GM23338 (cell line): ENCODE results near the gene CD2. TPM values are rescaled to one million over a fixed set of nuclear protein-coding genes. Genes with fewer than 3 reads are reported as not detected.

Experiments used
- ATAC-seq: fragments of 200-7000 bp; cut with Tn5 transposase; 3 replicates; pipeline ENCODE4 v1.9.1; 2020
- DNase-seq: peaks from one replicate; pipeline ENCODE4 v3.0.0-alpha.2; 2015; ENCODE audit warnings: low spot score
- H2AFZ ChIP-seq: fragments of 200-600 bp; sonication (generic); 2 replicates; pipeline ENCODE4 v1.8.0; 2016; ENCODE audit warnings: antibody characterized with exemption, mild to moderate bottlenecking, moderate library complexity
- H3F3A ChIP-seq: fragments of 200-600 bp; sonication (generic); replicated peaks from 2 replicates; pipeline ENCODE4 v1.8.0; 2017; ENCODE audit warnings: antibody characterized with exemption, mixed run types, low read depth
- H3K27ac ChIP-seq: fragments of 200-600 bp; sonication (generic); 2 replicates; pipeline ENCODE4 v1.6.1; 2016; ENCODE audit warnings: low read depth
- H3K27me3 ChIP-seq: fragments of 200-600 bp; sonication (generic); 2 replicates; pipeline ENCODE4 v1.8.0; 2016; ENCODE audit warnings: mild to moderate bottlenecking, mixed run types, moderate library complexity; ENCODE audit not compliant: insufficient read depth
- H3K36me3 ChIP-seq: fragments of 200-600 bp; sonication (generic); 2 replicates; pipeline ENCODE4 v1.8.0; 2016; ENCODE audit warnings: mild to moderate bottlenecking; ENCODE audit not compliant: insufficient read depth
- H3K4me1 ChIP-seq: fragments of 200-600 bp; sonication (generic); 2 replicates; pipeline ENCODE4 v1.8.0; 2016; ENCODE audit warnings: mild to moderate bottlenecking, moderate library complexity; ENCODE audit not compliant: insufficient read depth
- H3K4me2 ChIP-seq: fragments of 200-600 bp; sonication (generic); 2 replicates; pipeline ENCODE4 v1.7.1; 2017; ENCODE audit warnings: mixed run types
- H3K4me3 ChIP-seq: fragments of 200-600 bp; sonication (generic); 2 replicates; pipeline ENCODE4 v1.6.1; 2016; ENCODE audit warnings: mixed run types
- H3K79me2 ChIP-seq: fragments of 200-600 bp; sonication (generic); replicated peaks from 2 replicates; pipeline ENCODE4 v1.8.0; 2017; ENCODE audit warnings: mild to moderate bottlenecking; ENCODE audit not compliant: insufficient read depth
- H3K9me2 ChIP-seq: fragments of 200-600 bp; sonication (generic); 2 replicates; pipeline ENCODE4 v1.8.0; 2017; ENCODE audit not compliant: insufficient read depth
- H4K20me1 ChIP-seq: fragments of 200-600 bp; sonication (generic); replicated peaks from 2 replicates; pipeline ENCODE4 v1.8.0; 2017; ENCODE audit warnings: mild to moderate bottlenecking; ENCODE audit not compliant: insufficient read depth
- H3K27ac Mint-ChIP-seq: 2 replicates; pipeline ENCODE4 v1.8.0; 2020; ENCODE audit warnings: inconsistent platforms, mild to moderate bottlenecking, moderate library complexity, mixed read lengths
- H3K27me3 Mint-ChIP-seq: 3 replicates; pipeline ENCODE4 v1.8.0; 2022; ENCODE audit warnings: low read depth, mild to moderate bottlenecking, moderate library complexity, mixed read lengths, inconsistent platforms; ENCODE audit not compliant: insufficient read depth, poor library complexity
- H3K36me3 Mint-ChIP-seq: 3 replicates; pipeline ENCODE4 v1.8.0; 2021; ENCODE audit warnings: low read depth, mild to moderate bottlenecking, inconsistent platforms, moderate library complexity, mixed read lengths
- H3K4me1 Mint-ChIP-seq: 3 replicates; pipeline ENCODE4 v1.8.0; 2020; ENCODE audit warnings: mild to moderate bottlenecking, inconsistent platforms, mixed read lengths
- H3K4me3 Mint-ChIP-seq: 3 replicates; pipeline ENCODE4 v1.8.0; 2021; ENCODE audit warnings: moderate library complexity, mild to moderate bottlenecking, inconsistent platforms, mixed read lengths
- H3K9me3 Mint-ChIP-seq: 3 replicates; pipeline ENCODE4 v1.8.0; 2020; ENCODE audit warnings: moderate library complexity, mild to moderate bottlenecking, inconsistent platforms, mixed read lengths
- CREB1 ChIP-seq: fragments of 250-450 bp; sonication (Bioruptor Pico); IDR thresholded peaks from 2 replicates; pipeline ENCODE4 v1.5.0; 2020; ENCODE audit warnings: low read depth, mild to moderate bottlenecking, moderate library complexity
- ETS1 ChIP-seq: IDR thresholded peaks from 2 replicates; pipeline ENCODE4 v1.6.1; 2016; ENCODE audit warnings: antibody characterized with exemption
- EZH2phosphoT487 ChIP-seq: fragments of 200-600 bp; sonication (generic); IDR thresholded peaks from one replicate; pipeline ENCODE4 v1.8.1; 2018; ENCODE audit warnings: antibody characterized with exemption; ENCODE audit not compliant: unreplicated experiment
- POLR2AphosphoS5 ChIP-seq: IDR thresholded peaks from 2 replicates; pipeline ENCODE4 v1.6.1; 2016; ENCODE audit warnings: antibody characterized with exemption, low read depth
- REST ChIP-seq: IDR thresholded peaks from one replicate; pipeline ENCODE4 v1.6.1; 2018; ENCODE audit warnings: antibody characterized with exemption; ENCODE audit not compliant: unreplicated experiment
- STAT1 ChIP-seq: IDR thresholded peaks from one replicate; pipeline ENCODE4 v1.6.1; 2016; ENCODE audit warnings: antibody characterized with exemption; ENCODE audit not compliant: unreplicated experiment
- ZNF114 ChIP-seq: fragments of 250-450 bp; sonication (Bioruptor Pico); IDR thresholded peaks from 2 replicates; pipeline ENCODE4 v1.5.0; 2020; ENCODE audit warnings: mild to moderate bottlenecking, moderate library complexity
- ZNF331 ChIP-seq: fragments of 250-450 bp; sonication (Bioruptor Pico); IDR thresholded peaks from 2 replicates; pipeline ENCODE4 v1.5.0; 2020; ENCODE audit warnings: low read depth, mild to moderate bottlenecking, moderate library complexity
- ZNF462 ChIP-seq: fragments of 250-450 bp; sonication (Bioruptor Pico); IDR thresholded peaks from 2 replicates; pipeline ENCODE4 v1.5.0; 2020; ENCODE audit warnings: mild to moderate bottlenecking, moderate library complexity
- polyA plus RNA-seq: library from polyadenylated mRNA; unstranded; fragments of >200 nt; fragmentation: Nextera tagmentation; extraction: Ambion mirVana; gene quantifications from 2 replicates; pipeline ENCODE4 v1.2.1, GENCODE V29; 2016
- total RNA-seq: library from RNA; depleted of rRNA; stranded (reverse); fragments of >200 nt; shearing (Covaris generic); gene quantifications from 2 replicates; pipeline ENCODE4 v1.2.3, GENCODE V29; 2014

The CD2 gene
- total and polyA plus RNA-seq, 2 experiments from 2014 or later: not detected

GRCh38 chr1:116769561-116769977 is 15.3 kb downstream of the CD2 start (continued):
- no peak for TF ChIP-seq ZNF462 (CRISPR knock-in tag)

- H3K9me3 Mint-ChIP-seq: peaks cover 2% of the 10 kb centered on the region
- Histone ChIP-seq H3F3A (no peaks in the 10 kb centered on the region), H3K4me1 (no peaks in the 10 kb centered on the region), H3K9me2 (no peaks in the 10 kb centered on the region), H2AFZ (no peak overlapping the region), H3K4me2 (no peak overlapping the region), H3K79me2 (no peaks in the 10 kb centered on the region), H3K27me3 (no peaks in the 10 kb centered on the region), H4K20me1 (no peaks in the 10 kb centered on the region), H3K4me3 (no peak overlapping the region), H3K27ac (no peak overlapping the region), H3K36me3 (no peaks in the 10 kb centered on the region)
- H3K27ac Mint-ChIP-seq: no peak overlapping the region
- H3K4me3 Mint-ChIP-seq: no peak overlapping the region
- peaks cover 11% of the 10 kb centered on the region for H3K27me3 Mint-ChIP-seq
- DNase-seq: no peak
- H3K36me3 Mint-ChIP-seq: no peaks in the 10 kb centered on the region; the same call in 2 of the 3 replicates
- ATAC-seq: no peak
- no peaks in the 10 kb centered on the region for H3K4me1 Mint-ChIP-seq
- TF ChIP-seq ZNF331 (CRISPR knock-in tag) (no peak), ZNF114 (CRISPR knock-in tag) (no peak), ETS1 (no peak), REST (no peak), POLR2AphosphoS5 (no peak), STAT1 (no peak), EZH2phosphoT487 (no peak), CREB1 (no peak)
Measured at GRCh38 chr1:116769994-116770393, 15.8 kb downstream of the CD2 start.
